IMR-90 (cell line): ENCODE measurements around the gene PRR5L. TPM values are rescaled to one million over a fixed set of nuclear protein-coding genes. Genes with fewer than 3 reads are reported as not detected.

Source experiments
- ATAC-seq: fragments of 200-7000 bp; cut with Tn5 transposase; 2 replicates; pipeline ENCODE4 v1.9.1; 2020; ENCODE audit warnings: low read depth, mild to moderate bottlenecking, moderate library complexity
- BruUV-seq: library from RNA; stranded (reverse); fragments of 400-500 nt; replicated peaks from 2 replicates; lab custom pipeline; 2021; lab: Mats Ljungman, UMichigan
- CTCF ChIA-PET: fragments of 300-600 bp; formaldehyde crosslinking; extraction: SDS; loops from one replicate; lab custom pipeline; 2021; ENCODE audit warnings: antibody characterized with exemption; lab: Yijun Ruan, JAX
- POLR2A ChIA-PET: fragments of 300-600 bp; sonication (Branson Sonifier 250); formaldehyde crosslinking; loops from one replicate; lab custom pipeline; 2022; ENCODE audit warnings: antibody characterized with exemption; ENCODE audit not compliant: unreplicated experiment; lab: Charles Lee
- DNase-seq: peaks from one replicate; pipeline ENCODE4 v3.0.0; 2013
- H2AFZ ChIP-seq: replicated peaks from 2 replicates; pipeline ENCODE3; 2013; ENCODE audit warnings: low read length, mild to moderate bottlenecking; ENCODE audit not compliant: poor library complexity
- H2AK5ac ChIP-seq: 2 replicates; pipeline ENCODE4 v1.6.1; 2013; ENCODE audit warnings: low read depth, low read length, inconsistent platforms
- H2AK9ac ChIP-seq: replicated peaks from 2 replicates; pipeline ENCODE3; 2013; ENCODE audit warnings: mild to moderate bottlenecking, low read depth, low read length, moderate library complexity; ENCODE audit not compliant: poor library complexity
- H2BK120ac ChIP-seq: 2 replicates; pipeline ENCODE4 v1.6.1; 2013; ENCODE audit warnings: low read depth, low read length, inconsistent platforms
- H2BK15ac ChIP-seq: 3 replicates; pipeline ENCODE4 v1.6.1; 2013; ENCODE audit warnings: low read depth, low read length, inconsistent platforms
- H2BK20ac ChIP-seq: 2 replicates; pipeline ENCODE4 v1.6.1; 2013; ENCODE audit warnings: low read depth, mild to moderate bottlenecking, inconsistent platforms, low read length, moderate library complexity
- H2BK5ac ChIP-seq: 2 replicates; pipeline ENCODE4 v1.6.1; 2013; ENCODE audit warnings: mild to moderate bottlenecking, low read depth, low read length, inconsistent platforms; ENCODE audit not compliant: poor library complexity, severe bottlenecking
- H3K14ac ChIP-seq: replicated peaks from 2 replicates; pipeline ENCODE4 v1.6.1; 2013; ENCODE audit warnings: low read depth, low read length, inconsistent platforms
- H3K18ac ChIP-seq: 2 replicates; pipeline ENCODE4 v1.6.1; 2013; ENCODE audit warnings: low read depth, low read length, control low read depth
- H3K23ac ChIP-seq: 2 replicates; pipeline ENCODE4 v1.6.1; 2013; ENCODE audit warnings: low read depth, low read length, inconsistent platforms
- H3K27ac ChIP-seq: 2 replicates; pipeline ENCODE4 v1.5.1; 2013; ENCODE audit warnings: mild to moderate bottlenecking, control low read depth, low read length; ENCODE audit not compliant: insufficient read depth
- H3K27me3 ChIP-seq: 2 replicates; pipeline ENCODE4 v1.6.1; 2013; ENCODE audit warnings: low read length; ENCODE audit not compliant: control insufficient read depth, insufficient read depth
- H3K36me3 ChIP-seq: 2 replicates; pipeline ENCODE4 v1.6.1; 2013; ENCODE audit warnings: low read length, mixed read lengths; ENCODE audit not compliant: control insufficient read depth, insufficient read depth
- H3K4ac ChIP-seq: 2 replicates; pipeline ENCODE4 v1.6.1; 2013; ENCODE audit warnings: low read depth, low read length, inconsistent platforms
- H3K4me1 ChIP-seq: 2 replicates; pipeline ENCODE4 v1.6.1; 2013; ENCODE audit warnings: low read length, mixed read lengths; ENCODE audit not compliant: control insufficient read depth, insufficient read depth
- H3K4me2 ChIP-seq: 2 replicates; pipeline ENCODE4 v1.6.1; 2013; ENCODE audit warnings: low read depth, mild to moderate bottlenecking, control low read depth, low read length, moderate library complexity
- H3K4me3 ChIP-seq: 2 replicates; pipeline ENCODE4 v1.5.1; 2013; ENCODE audit warnings: low read depth, mild to moderate bottlenecking, control low read depth, low read length, moderate library complexity; ENCODE audit not compliant: insufficient read depth
- H3K56ac ChIP-seq: 2 replicates; pipeline ENCODE4 v1.6.1; 2013; ENCODE audit warnings: low read length, inconsistent platforms; ENCODE audit not compliant: insufficient read depth; ENCODE audit errors: extremely low read depth
- H3K79me1 ChIP-seq, 2 experiments: 2 replicates each; pipeline ENCODE4 v1.6.1; 2013; ENCODE audit warnings: low read length in 2 of 2, inconsistent platforms in 1 of 2, low read depth in 1 of 2
- H3K9ac ChIP-seq: 2 replicates; pipeline ENCODE4 v1.6.1; 2013; ENCODE audit warnings: low read depth, low read length, control low read depth
- H3K9me1 ChIP-seq: 2 replicates; pipeline ENCODE4 v1.6.1; 2013; ENCODE audit warnings: low read length, inconsistent platforms; ENCODE audit not compliant: insufficient read depth
- H3K9me3 ChIP-seq: 2 replicates; pipeline ENCODE4 v1.6.1; 2013; ENCODE audit warnings: low read length; ENCODE audit not compliant: control insufficient read depth, insufficient read depth
- H4K20me1 ChIP-seq: 2 replicates; pipeline ENCODE4 v1.6.1; 2013; ENCODE audit warnings: low read length, inconsistent platforms; ENCODE audit not compliant: insufficient read depth
- H4K5ac ChIP-seq: 2 replicates; pipeline ENCODE4 v1.6.1; 2013; ENCODE audit warnings: mild to moderate bottlenecking, low read depth, low read length, control low read depth
- H4K8ac ChIP-seq, 2 experiments: 2 replicates each; pipeline ENCODE4 v1.6.1; 2013; ENCODE audit warnings: low read depth in 2 of 2, low read length in 2 of 2, control low read depth in 1 of 2, inconsistent platforms in 1 of 2
- H4K91ac ChIP-seq: 2 replicates; pipeline ENCODE4 v1.6.1; 2013; ENCODE audit warnings: low read depth, low read length, inconsistent platforms; ENCODE audit not compliant: insufficient read depth
- CTCF ChIP-seq: conservative IDR thresholded peaks from 2 replicates; pipeline ENCODE4 v1.5.1; 2012; ENCODE audit warnings: mild to moderate bottlenecking, low read depth, low read length, improper control_type of control experiment
- NFE2L2 ChIP-seq: fragments of 150-350 bp; IDR thresholded peaks from 2 replicates; pipeline ENCODE4 v1.6.1; 2016; ENCODE audit warnings: low read depth, mild to moderate bottlenecking, low read length
- RAD21 ChIP-seq: IDR thresholded peaks from 2 replicates; pipeline ENCODE4 v1.6.1; 2012; ENCODE audit warnings: low read length, improper control_type of control experiment
- USF2 ChIP-seq: fragments of 150-350 bp; IDR thresholded peaks from 2 replicates; pipeline ENCODE4 v1.6.1; 2017; ENCODE audit warnings: mild to moderate bottlenecking, antibody characterized with exemption, low read length, low read depth
- WGBS, 2 experiments: methylation state at CpG; one replicate each; pipeline versions ENCODE4 v1.1.5 to v1.1.7; 2013; ENCODE audit warnings: missing lambda C conversion rate in 2 of 2; ENCODE audit not compliant: insufficient read length in 1 of 2; ENCODE audit errors: extremely low coverage in 2 of 2; 5-methylcytosine and 5-hydroxymethylcytosine counted together
- dilution Hi-C: fragments of 300-500 bp; cut with HindIII; formaldehyde crosslinking; loops from one replicate; pipeline ENCODE4 v1.14.3; 2018; ENCODE audit warnings: low sequenced_read_pairs; ENCODE audit not compliant: unreplicated experiment
- in situ Hi-C: fragments of 300-500 bp; cut with MboI; formaldehyde crosslinking; loops from 3 replicates; pipeline ENCODE4 v1.14.3; 2019; ENCODE audit warnings: low sequenced_read_pairs, inconsistent platforms, mixed read lengths
- intact Hi-C: fragments of 100-400 bp; cut with micrococcal nuclease; formaldehyde crosslinking; loops from 2 replicates; pipeline ENCODE4 v1.10.0; 2022
- polyA plus RNA-seq, 3 experiments: library from polyadenylated mRNA; depleted of rRNA; stranded (reverse); fragments of >200 nt; gene quantifications; 2 replicates each; pipeline ENCODE4 v1.2.3, GENCODE V29; 2012; ENCODE audit warnings: low replicate concordance in 1 of 3
- total RNA-seq: library from RNA; depleted of rRNA; stranded (reverse); fragments of >200 nt; gene quantifications from 2 replicates; pipeline ENCODE4 v1.2.3, GENCODE V29; 2012

Gene PRR5L
- total and polyA plus RNA-seq, 2 of the 4 experiments (the other 2 are of a cell fraction): 2.9 to 3.6 TPM

GRCh38 chr11:36352922-36353321, 56.8 kb downstream of the PRR5L start:
- Histone ChIP-seq H3K56ac (no peak overlapping the region), H3K79me1 (no peaks in the 10 kb centered on the region), H3K4ac (no peak overlapping the region), H2AK9ac (no peak overlapping the region), H2BK20ac (peak overlapping the region; percentile 12; the same call in 1 of the 2 replicates), H3K14ac (no peak overlapping the region), H2AFZ (no peak overlapping the region), H3K9me1 (0 out of 2 replicates have a peak, but pooled peaks cover 3% of the 10 kb centered on the region), H2BK120ac (0 out of 2 replicates have a peak overlapping the region, but pooled peaks have one; percentile 1), H3K27ac (no peak overlapping the region), H3K4me2 (no peak overlapping the region), H3K18ac (no peak overlapping the region), H3K9me3 (no peaks in the 10 kb centered on the region), H3K4me3 (no peak overlapping the region), H4K20me1 (no peaks in the 10 kb centered on the region), H4K8ac (no peak overlapping the region), H2BK15ac (no peak overlapping the region), H3K4me1 (peaks cover 5% of the 10 kb centered on the region; the same call in 1 of the 2 replicates), H2AK5ac (no peak overlapping the region), H3K23ac (no peak overlapping the region), H4K91ac (0 out of 2 replicates have a peak overlapping the region, but pooled peaks have one; percentile 17), H3K36me3 (no peaks in the 10 kb centered on the region), H3K27me3 (peaks cover 5% of the 10 kb centered on the region), H2BK5ac (no peak overlapping the region), H4K5ac (no peak overlapping the region), H3K9ac (no peak overlapping the region)
- DNase-seq: no peak
- BruUV-seq: no TSS peak
- intact Hi-C loops (no loop called here), in situ Hi-C loops (no loop called here), dilution Hi-C loops (no loop called here)
- POLR2A ChIA-PET: no interaction called here
- no peak for ATAC-seq
- no CpG with 5 or more reads among the region's 3 CpGs for WGBS, 2 experiments
- TF ChIP-seq USF2 (no peak), RAD21 (no peak), NFE2L2 (no peak), CTCF (no peak)
- CTCF ChIA-PET: interaction anchor here (0.6 to 1.3 kb wide), 2 partner anchors 111 to 126 kb away, joined by 6 to 10 read pairs; no protein-coding TSS in a partner anchor
